ENCODE data around the gene BATF.

BATF gene

DNA sequence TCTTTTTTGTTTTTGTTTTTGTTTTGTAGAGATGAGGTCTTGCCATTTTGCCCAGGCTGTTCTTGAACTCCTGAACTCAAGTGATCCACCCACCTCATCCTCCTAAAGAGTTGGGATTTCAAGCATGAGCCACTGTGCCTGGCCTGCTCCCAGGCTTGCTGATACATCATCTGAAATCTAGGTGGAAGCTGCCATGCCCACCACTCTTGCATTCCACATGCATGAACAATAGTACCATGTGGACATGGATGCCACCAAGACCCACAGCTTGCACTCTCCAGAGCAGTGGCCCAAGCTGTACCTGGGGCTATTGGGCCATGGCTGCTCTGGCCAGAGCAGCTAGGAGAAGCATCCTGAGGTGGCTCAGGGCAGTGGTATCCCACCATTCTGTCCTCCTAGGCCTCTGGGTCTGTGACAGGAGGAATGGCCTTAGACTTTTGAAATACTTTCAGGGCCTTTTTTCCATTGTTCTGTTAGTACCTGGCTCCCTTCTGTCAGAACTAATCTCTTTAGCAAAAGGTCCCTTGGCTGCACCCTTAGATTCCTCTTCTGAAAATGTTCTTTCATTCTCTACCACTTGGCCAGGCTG, 69.8 kb downstream of the BATF start:
- no peak for DNase-seq

DNA sequence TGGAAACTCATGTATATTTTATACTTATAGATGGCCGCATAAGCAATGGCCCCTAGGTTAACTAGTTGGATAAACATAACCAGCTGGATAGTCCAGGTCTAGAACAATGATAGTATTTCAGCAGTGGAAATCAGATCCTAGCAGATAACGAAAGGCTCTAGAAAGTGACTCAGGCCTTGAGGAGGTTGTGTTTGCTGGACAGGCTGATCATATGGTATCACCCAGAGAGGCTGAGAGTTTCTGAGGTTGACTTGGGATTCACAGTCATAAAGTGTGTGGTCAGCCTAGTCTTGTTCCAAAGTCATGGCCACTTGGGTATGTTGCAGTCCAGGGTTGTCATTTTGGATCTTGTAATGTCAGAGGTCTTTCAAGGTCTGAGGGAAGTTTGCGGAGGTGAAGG, 73.0 kb downstream of the BATF start:
- no peak for DNase-seq
